HUES6 (cell line): ENCODE data around the gene ACACA.
"Not testable (repeated sequence)": the region's sequence is repeated elsewhere in the genome, so short reads cannot be mapped to it uniquely, and the experiment has no call there.

Source experiments
- H3K27ac ChIP-seq: 2 replicates; pipeline ENCODE4 v1.7.0; 2013; ENCODE audit warnings: low read depth, mild to moderate bottlenecking, low read length, inconsistent platforms
- H3K27me3 ChIP-seq: 2 replicates; pipeline ENCODE4 v1.6.1; 2013; ENCODE audit warnings: low read length; ENCODE audit not compliant: control insufficient read depth, insufficient read depth
- H3K36me3 ChIP-seq: 2 replicates; pipeline ENCODE4 v1.6.1; 2013; ENCODE audit warnings: low read length; ENCODE audit not compliant: control insufficient read depth, insufficient read depth
- H3K4me1 ChIP-seq: 2 replicates; pipeline ENCODE4 v1.6.1; 2013; ENCODE audit warnings: low read length; ENCODE audit not compliant: control insufficient read depth, insufficient read depth
- H3K4me3 ChIP-seq: 2 replicates; pipeline ENCODE4 v1.5.1; 2013; ENCODE audit warnings: low read depth, low read length
- H3K9ac ChIP-seq: one replicate; pipeline ENCODE4 v1.6.1; 2013; ENCODE audit warnings: mild to moderate bottlenecking, low read length
- H3K9me3 ChIP-seq: 2 replicates; pipeline ENCODE4 v1.6.1; 2013; ENCODE audit warnings: low read depth, low read length; ENCODE audit not compliant: control insufficient read depth, insufficient read depth

Gene ACACA

GRCh38 chr17:37084372-37084771, 322.3 kb downstream of the ACACA start:
- H3K9ac ChIP-seq: no peak overlapping the region
- peaks cover 46% of the 10 kb centered on the region for H3K36me3 ChIP-seq
- H3K27me3 ChIP-seq: no peaks in the 10 kb centered on the region
- H3K9me3 ChIP-seq: peaks cover 2% of the 10 kb centered on the region; the same call in 1 of the 2 replicates
- no peak overlapping the region for H3K4me3 ChIP-seq
- H3K4me1 ChIP-seq: peaks cover 28% of the 10 kb centered on the region
- no peak overlapping the region for H3K27ac ChIP-seq

GRCh38 chr17:37083456-37083855, 323.2 kb downstream of the ACACA start:
- Histone ChIP-seq H3K36me3 (peaks cover 37% of the 10 kb centered on the region), H3K9ac (no peak overlapping the region), H3K4me3 (no peak overlapping the region), H3K27ac (no peak overlapping the region; the same call in 1 of the 2 replicates), H3K27me3 (no peaks in the 10 kb centered on the region), H3K4me1 (peaks cover 23% of the 10 kb centered on the region), H3K9me3 (peaks cover 9% of the 10 kb centered on the region; the same call in 1 of the 2 replicates)

- Histone ChIP-seq H3K27me3 (no peaks in the 10 kb centered on the region), H3K9me3 (peaks cover 9% of the 10 kb centered on the region; the same call in 1 of the 2 replicates), H3K27ac (no peak overlapping the region; the same call in 1 of the 2 replicates), H3K4me3 (no peak overlapping the region), H3K9ac (no peak overlapping the region), H3K4me1 (peaks cover 23% of the 10 kb centered on the region), H3K36me3 (peaks cover 32% of the 10 kb centered on the region)
Measured at GRCh38 chr17:37082985-37083384, 323.7 kb downstream of the ACACA start.

- Histone ChIP-seq H3K4me3 (no peak overlapping the region), H3K27ac (no peak overlapping the region), H3K4me1 (peaks cover 23% of the 10 kb centered on the region), H3K27me3 (no peaks in the 10 kb centered on the region), H3K36me3 (peaks cover 26% of the 10 kb centered on the region), H3K9me3 (peaks cover 9% of the 10 kb centered on the region; the same call in 1 of the 2 replicates), H3K9ac (no peak overlapping the region)
Measured at GRCh38 chr17:37082311-37082860, 324.2 kb downstream of the ACACA start.

GRCh38 chr17:37081287-37081686, 325.3 kb downstream of the ACACA start:
- Histone ChIP-seq H3K4me1 (peaks cover 23% of the 10 kb centered on the region), H3K4me3 (no peak overlapping the region), H3K9ac (no peak overlapping the region), H3K27ac (no peak overlapping the region), H3K36me3 (peaks cover 15% of the 10 kb centered on the region), H3K9me3 (peaks cover 9% of the 10 kb centered on the region; the same call in 1 of the 2 replicates), H3K27me3 (no peaks in the 10 kb centered on the region)

- Histone ChIP-seq H3K9me3 (peaks cover 9% of the 10 kb centered on the region; the same call in 1 of the 2 replicates), H3K27ac (no peak overlapping the region), H3K27me3 (no peaks in the 10 kb centered on the region), H3K4me1 (peaks cover 23% of the 10 kb centered on the region), H3K9ac (no peak overlapping the region), H3K4me3 (no peak overlapping the region), H3K36me3 (no peaks in the 10 kb centered on the region)
Measured at GRCh38 chr17:37079735-37080134, 326.9 kb downstream of the ACACA start.

GRCh38 chr17:37079065-37079708, 327.4 kb downstream of the ACACA start:
- H3K4me3 ChIP-seq: no peak overlapping the region
- peaks cover 20% of the 10 kb centered on the region for H3K4me1 ChIP-seq
- no peak overlapping the region for H3K9ac ChIP-seq
- peaks cover 9% of the 10 kb centered on the region; the same call in 1 of the 2 replicates for H3K9me3 ChIP-seq
- no peak overlapping the region for H3K27ac ChIP-seq
- no peaks in the 10 kb centered on the region for H3K27me3 ChIP-seq
- H3K36me3 ChIP-seq: no peaks in the 10 kb centered on the region

- H3K27me3 ChIP-seq, H3K4me1 ChIP-seq, H3K9ac ChIP-seq, H3K27ac ChIP-seq, H3K9me3 ChIP-seq, H3K36me3 ChIP-seq, H3K4me3 ChIP-seq: not testable (repeated sequence)
Measured at GRCh38 chr17:37073464-37073863, 333.2 kb downstream of the ACACA start.

- H3K4me3 ChIP-seq: no peak overlapping the region
- no peak overlapping the region for H3K9ac ChIP-seq
- no peaks in the 10 kb centered on the region for H3K9me3 ChIP-seq
- H3K4me1 ChIP-seq: peaks cover 44% of the 10 kb centered on the region
- H3K27ac ChIP-seq: no peak overlapping the region
- H3K27me3 ChIP-seq: no peaks in the 10 kb centered on the region
- no peaks in the 10 kb centered on the region for H3K36me3 ChIP-seq
Measured at GRCh38 chr17:37069087-37069486, 337.5 kb downstream of the ACACA start.

GRCh38 chr17:37068266-37068665, 338.4 kb downstream of the ACACA start:
- Histone ChIP-seq H3K4me1 (peaks cover 48% of the 10 kb centered on the region), H3K27ac (no peak overlapping the region), H3K27me3 (no peaks in the 10 kb centered on the region), H3K9me3 (no peaks in the 10 kb centered on the region), H3K36me3 (no peaks in the 10 kb centered on the region), H3K9ac (no peak overlapping the region), H3K4me3 (no peak overlapping the region)

GRCh38 chr17:37067555-37068111, 339.0 kb downstream of the ACACA start:
- Histone ChIP-seq H3K27ac (no peak overlapping the region), H3K4me1 (peaks cover 48% of the 10 kb centered on the region), H3K9me3 (no peaks in the 10 kb centered on the region), H3K4me3 (no peak overlapping the region), H3K36me3 (no peaks in the 10 kb centered on the region), H3K27me3 (no peaks in the 10 kb centered on the region), H3K9ac (no peak overlapping the region)
